ENCODE measurements around the gene CLCNKB.
"Not testable (repeated sequence)": the region's sequence is repeated elsewhere in the genome, so short reads cannot be mapped to it uniquely, and the experiment has no call there.

The CLCNKB gene

DNA sequence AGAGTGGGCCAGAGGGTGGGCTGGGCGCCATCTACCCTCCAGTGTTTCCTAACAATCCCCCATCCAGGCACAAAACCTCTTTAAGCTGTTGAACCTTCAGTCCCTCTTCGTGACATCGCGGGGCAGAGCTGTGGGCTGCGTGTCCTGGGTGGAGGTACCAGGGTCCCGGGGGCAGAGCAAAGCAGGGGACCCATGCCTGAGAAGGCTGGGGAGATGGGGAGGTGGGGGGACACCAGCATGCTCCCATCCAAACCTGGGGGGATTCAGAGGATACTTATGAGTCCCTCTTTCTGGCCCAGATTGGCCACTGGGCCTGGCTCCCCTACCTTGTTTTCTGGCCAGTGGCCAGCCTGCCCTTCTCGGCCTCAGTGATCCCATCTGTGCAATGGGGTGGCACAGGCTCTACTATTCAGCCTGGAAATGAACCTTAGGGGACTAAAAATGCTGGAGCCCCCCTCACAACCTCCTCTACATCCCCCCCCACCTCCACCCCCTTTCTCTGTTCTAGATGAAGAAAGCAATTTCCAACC, 10.4 kb upstream of the CLCNKB start:
- not testable (repeated sequence) for DNase-seq (ENCODE audit: low spot score)

GRCh38 chr1:16036461-16036860, 7.1 kb upstream of the CLCNKB start:
- DNase-seq (ENCODE audit: low spot score): not testable (repeated sequence)

- DNase-seq (ENCODE audit: low spot score): no peak
These were observed 5.0 kb upstream of the CLCNKB start for GRCh38 chr1:16038620-16038912.

DNA sequence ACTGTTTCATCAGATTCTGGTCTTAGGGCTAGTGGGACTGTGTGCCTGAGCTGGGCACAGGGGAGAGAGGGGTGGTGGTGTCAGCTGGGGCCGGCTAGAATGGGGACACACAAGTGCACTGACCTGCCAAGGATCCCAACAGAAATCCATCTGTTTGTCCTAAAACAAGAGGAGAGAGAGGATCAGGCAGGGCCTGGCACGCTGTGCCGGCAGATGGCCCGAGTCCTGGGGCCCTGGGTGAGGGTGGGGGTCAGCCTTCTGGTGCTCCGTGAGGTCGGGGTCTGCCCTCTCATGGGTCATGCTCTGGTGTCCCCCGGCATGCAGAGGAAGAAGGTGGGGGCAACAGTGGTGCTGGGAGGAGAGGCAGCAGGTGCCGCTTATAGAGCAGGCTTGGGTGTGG, 3.7 kb upstream of the CLCNKB start:
- not testable (repeated sequence) for DNase-seq (ENCODE audit: low spot score)

GRCh38 chr1:16041200-16041599, 2.4 kb upstream of the CLCNKB start:
- DNase-seq (ENCODE audit: low spot score): no peak

- no peak for DNase-seq (ENCODE audit: low spot score)
These were observed 1.5 kb upstream of the CLCNKB start for GRCh38 chr1:16042096-16042495.

GRCh38 chr1:16042654-16043053, 928 bp upstream of the CLCNKB start:
- not testable (repeated sequence) for DNase-seq (ENCODE audit: low spot score)

- DNase-seq (ENCODE audit: low spot score): no peak
These were observed 368 bp downstream of the CLCNKB start for GRCh38 chr1:16043950-16044349.

GRCh38 chr1:16046842-16047241, 3.3 kb downstream of the CLCNKB start:
- DNase-seq (ENCODE audit: low spot score): no peak

DNA sequence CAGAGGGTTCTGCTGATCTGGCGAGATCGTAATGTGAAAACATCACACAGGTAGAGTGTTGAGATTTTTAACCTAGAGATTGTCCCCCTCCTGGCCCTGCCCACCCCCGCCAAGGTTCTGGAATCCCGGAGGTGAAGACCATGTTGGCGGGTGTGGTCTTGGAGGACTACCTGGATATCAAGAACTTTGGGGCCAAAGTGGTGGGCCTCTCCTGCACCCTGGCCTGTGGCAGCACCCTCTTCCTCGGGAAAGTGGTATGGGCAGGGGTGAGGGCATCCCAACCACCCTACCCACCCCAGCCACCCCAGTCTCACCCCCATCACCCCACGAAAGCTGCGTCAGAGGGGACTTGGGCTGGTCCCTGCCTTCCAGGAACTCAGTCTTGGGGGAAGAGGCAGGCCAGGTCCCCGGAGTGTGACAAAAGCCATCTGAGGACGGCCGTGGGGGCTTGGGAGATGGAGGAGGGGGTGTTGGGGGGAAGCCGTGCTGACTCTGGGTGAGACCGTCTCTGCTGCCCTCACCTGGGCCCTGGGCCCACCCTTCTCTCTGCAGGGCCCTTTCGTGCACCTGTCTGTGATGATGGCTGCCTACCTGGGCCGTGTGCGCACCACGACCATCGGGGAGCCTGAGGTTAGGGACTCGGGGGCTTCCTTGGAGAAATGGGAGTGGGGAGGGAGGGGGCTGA, 4.4 kb downstream of the CLCNKB start:
- no peak for DNase-seq (ENCODE audit: low spot score)

GRCh38 chr1:16048573-16049189, 5.1 kb downstream of the CLCNKB start:
- DNase-seq (ENCODE audit: low spot score): no peak

GRCh38 chr1:16050328-16050727, 6.7 kb downstream of the CLCNKB start:
- DNase-seq (ENCODE audit: low spot score): no peak

DNA sequence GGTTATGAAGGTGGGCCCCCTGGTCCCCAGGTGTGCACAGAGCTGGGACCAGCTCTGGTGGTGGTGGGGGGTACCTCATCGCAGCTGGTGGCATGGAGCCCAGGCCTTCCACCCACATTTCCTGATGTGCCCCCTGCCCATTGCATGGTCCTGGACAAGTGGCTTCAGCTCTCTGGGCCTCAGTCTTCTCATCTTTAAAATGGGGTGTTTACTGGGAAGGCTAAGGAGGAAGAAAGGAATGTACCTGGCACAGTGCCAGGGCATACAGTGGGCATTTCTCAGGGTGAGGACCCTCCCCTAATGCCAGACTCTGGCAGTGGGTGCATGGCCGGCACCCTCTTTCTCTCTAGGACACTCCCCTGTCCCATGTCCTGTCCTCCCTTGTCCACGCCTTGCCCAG, 7.5 kb downstream of the CLCNKB start:
- no peak for DNase-seq (ENCODE audit: low spot score)

DNA sequence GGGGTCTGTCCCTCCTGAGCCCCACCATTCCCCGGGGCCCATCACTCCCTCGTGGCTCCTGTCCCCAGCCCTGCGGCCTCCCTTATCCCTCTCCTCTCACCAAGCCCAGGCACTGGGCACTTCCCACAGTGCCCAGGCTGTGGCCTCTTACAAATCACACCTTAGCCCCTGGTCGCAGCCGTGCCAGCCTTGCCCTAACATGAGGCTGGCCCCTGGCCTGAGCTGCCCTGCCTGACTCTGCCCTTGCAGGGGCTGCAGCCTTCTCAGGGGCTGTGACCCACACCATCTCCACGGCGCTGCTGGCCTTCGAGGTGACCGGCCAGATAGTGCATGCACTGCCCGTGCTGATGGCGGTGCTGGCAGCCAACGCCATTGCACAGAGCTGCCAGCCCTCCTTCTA, 8.4 kb downstream of the CLCNKB start:
- DNase-seq (ENCODE audit: low spot score): not testable (repeated sequence)

DNA sequence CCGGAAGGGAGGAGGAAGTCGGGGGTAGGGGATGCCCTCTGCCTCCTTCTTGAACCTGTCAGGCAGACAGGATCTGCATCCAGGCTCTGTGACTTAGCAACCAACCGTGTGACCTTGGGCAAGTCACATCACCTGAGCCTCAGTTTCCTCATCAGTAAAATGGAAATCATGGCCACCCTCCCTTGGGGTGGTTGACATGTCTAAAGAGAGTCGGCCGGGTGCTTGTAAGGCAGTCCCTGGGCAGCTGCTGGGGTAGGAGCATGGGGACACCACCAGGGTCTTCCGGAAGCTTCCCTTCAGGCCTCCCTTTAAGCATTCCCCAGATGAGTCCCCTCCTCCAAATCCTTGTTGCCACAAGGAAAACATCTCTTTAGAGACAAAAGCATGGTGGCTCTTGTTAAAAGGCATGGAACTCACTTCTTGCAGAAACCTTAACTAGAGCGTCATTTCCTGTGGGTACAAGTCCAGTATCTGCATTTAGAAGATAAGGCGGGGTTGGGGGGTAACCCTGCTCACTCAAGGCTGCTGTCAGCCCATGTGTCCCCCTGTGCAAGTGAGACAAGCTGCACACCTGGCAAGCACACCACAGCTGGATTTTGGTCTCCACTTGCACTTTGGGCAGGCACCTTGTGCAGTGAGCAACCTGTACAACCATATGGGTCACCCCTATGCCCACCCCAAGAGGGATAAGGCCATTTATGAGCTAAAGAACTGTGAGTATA, 10.4 kb downstream of the CLCNKB start:
- DNase-seq (ENCODE audit: low spot score): no peak

DNA sequence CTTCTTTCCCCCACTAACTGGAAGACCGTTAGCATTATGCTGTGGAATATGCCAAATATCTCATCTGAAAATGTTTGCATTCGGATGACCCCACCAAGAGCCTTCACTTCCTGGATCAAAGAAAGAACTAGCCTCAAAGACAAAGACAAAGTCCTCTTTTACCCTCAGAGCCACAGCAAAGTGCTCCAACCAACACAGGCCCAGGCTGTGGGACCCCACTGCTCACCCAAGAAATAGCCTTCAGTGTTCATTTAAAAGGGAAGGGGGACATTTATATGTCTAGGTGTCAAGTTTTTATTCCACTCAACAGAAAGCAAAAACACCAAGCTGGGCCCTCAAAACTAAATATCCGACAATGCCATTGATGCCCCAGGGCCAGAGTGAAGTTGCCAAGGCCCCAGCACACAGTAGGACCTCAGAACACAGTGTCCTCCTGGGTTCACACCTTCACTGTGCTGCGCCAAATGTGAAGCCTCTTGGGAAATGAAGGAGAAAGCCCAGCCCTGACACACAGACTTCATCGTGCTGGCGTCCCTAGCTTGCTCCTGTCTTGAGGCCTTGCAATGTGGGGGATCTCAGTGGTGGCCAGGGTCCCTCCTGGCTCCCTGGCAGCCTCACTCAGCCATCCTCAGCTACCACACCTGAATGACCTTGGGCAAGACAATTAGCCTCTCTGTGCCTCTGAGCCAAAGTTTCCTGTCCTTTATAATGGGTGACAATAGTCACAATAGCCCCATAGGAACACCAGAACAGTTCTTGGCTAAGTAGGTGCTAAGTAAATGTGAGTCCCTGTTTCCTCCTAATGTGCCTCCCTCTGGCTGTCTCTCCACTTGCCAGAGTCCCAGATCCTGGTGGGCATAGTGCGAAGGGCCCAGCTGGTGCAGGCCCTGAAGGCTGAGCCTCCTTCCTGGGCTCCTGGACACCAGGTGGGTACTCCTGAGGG, 11.3 kb downstream of the CLCNKB start:
- DNase-seq (ENCODE audit: low spot score): no peak

- DNase-seq (ENCODE audit: low spot score): peak; percentile 63
These were observed 12.3 kb downstream of the CLCNKB start for GRCh38 chr1:16055613-16056520.

DNA sequence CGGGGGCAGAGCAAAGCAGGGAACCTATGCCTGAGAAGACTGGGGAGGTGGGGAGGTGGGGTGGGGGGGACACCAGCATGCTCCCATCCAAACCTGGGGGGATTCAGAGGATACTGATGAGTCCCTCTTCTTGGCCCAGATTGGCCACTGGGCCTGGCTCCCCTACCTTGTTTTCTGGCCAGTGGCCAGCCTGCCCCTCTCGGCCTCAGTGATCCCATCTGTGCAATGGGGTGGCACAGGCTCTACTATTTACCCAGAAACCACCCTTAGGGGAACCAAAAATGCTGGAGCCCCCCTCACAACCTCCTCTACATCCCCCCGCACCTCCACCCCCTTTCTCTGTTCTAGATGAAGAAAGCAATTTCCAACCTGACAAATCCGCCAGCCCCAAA, 12.9 kb downstream of the CLCNKB start:
- DNase-seq (ENCODE audit: low spot score): not testable (repeated sequence)

DNA sequence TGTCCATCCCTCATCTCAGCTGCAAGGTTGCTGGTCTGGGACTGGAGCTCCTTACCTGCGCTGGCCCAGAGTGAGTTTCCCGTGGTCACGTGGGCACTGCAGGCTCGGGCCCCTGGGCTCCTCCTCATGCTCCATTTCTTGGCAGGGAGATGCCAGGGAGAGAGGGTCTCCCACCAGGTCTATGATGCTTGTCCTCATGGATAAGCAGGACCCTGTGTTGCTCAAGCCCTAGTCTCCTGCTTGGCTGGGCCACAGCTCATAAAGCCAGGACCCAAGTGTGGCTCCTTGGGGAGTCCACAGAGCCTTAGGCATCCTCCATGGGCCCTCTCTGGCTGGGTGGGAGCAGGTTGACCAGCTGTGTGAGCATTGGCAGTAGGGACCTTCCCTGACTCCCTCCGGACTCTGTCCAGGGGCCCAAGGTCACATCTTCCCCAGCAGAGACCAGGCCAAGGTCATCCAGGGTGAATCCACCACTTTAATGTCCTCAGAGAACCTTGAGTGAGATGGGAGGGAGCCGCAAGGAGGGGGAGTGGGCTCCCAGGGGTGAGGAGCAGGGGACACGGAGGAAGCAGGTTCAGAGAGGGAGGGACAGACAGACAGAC, 13.8 kb downstream of the CLCNKB start:
- not testable (repeated sequence) for DNase-seq (ENCODE audit: low spot score)

GRCh38 chr1:16058394-16059120, 15.0 kb downstream of the CLCNKB start:
- DNase-seq (ENCODE audit: low spot score): not testable (repeated sequence)

Measured in COLO829 (cell line).